Thymus (tissue), 11 donors: Measurements from ENCODE around the gene GRHL1. TPM values are rescaled to one million over a fixed set of nuclear protein-coding genes. Genes with fewer than 3 reads are reported as not detected.
A peak's percentile ranks its signal among the peaks of the same experiment; 100 is the strongest.

Source experiments
- DNase-seq, 9 donors: peaks; one replicate each; pipeline ENCODE4 v3.0.0-alpha.2; 2013; ENCODE audit warnings: low spot score in 9 of 9, low read depth in 6 of 9, missing footprints in 1 of 9
- H3K27ac ChIP-seq, 2 donors: one replicate each; pipeline ENCODE4 v1.5.1; 2013; ENCODE audit warnings: control low read depth in 1 of 2, low read depth in 1 of 2, low read length in 1 of 2, mild to moderate bottlenecking in 1 of 2, moderate library complexity in 1 of 2
- H3K27me3 ChIP-seq, 2 donors: one replicate each; pipeline ENCODE4 v1.5.1; 2013; ENCODE audit warnings: low read length in 1 of 2; ENCODE audit not compliant: control insufficient read depth in 2 of 2, insufficient read depth in 1 of 2
- H3K36me3 ChIP-seq, 2 donors: one replicate each; pipeline ENCODE4 v1.5.1; 2013; ENCODE audit warnings: low read length in 1 of 2, mild to moderate bottlenecking in 1 of 2, moderate library complexity in 1 of 2; ENCODE audit not compliant: control insufficient read depth in 2 of 2, insufficient read depth in 2 of 2
- H3K4me1 ChIP-seq, 2 donors: one replicate each; pipeline ENCODE4 v1.5.1; 2013; ENCODE audit warnings: low read length in 2 of 2; ENCODE audit not compliant: control insufficient read depth in 2 of 2, insufficient read depth in 2 of 2
- H3K4me3 ChIP-seq, 2 donors: one replicate each; pipeline ENCODE4 v1.5.1; 2013; ENCODE audit warnings: low read length in 2 of 2, control low read depth in 1 of 2, mild to moderate bottlenecking in 1 of 2
- H3K9me3 ChIP-seq, 2 donors: one replicate each; pipeline ENCODE4 v1.5.1; 2013; ENCODE audit warnings: low read length in 1 of 2, mild to moderate bottlenecking in 1 of 2; ENCODE audit not compliant: control insufficient read depth in 2 of 2, insufficient read depth in 1 of 2
- WGBS: extraction: QIAGEN DNeasy Blood & Tissue Kit; methylation state at CpG from one replicate; pipeline ENCODE4 v1.1.7; 2013; 5-methylcytosine and 5-hydroxymethylcytosine counted together
- polyA plus RNA-seq: library from polyadenylated mRNA; stranded (reverse); fragments of 200-250 nt; gene quantifications from one replicate; pipeline ENCODE4 v1.2.3, GENCODE V29; 2013
- total RNA-seq: library from RNA; stranded (reverse); fragments of 120-200 nt; gene quantifications from one replicate; pipeline ENCODE4 v1.2.4, GENCODE V29; 2013
- donor health status: healthy.

Gene GRHL1
- total and polyA plus RNA-seq, 2 donors: 1.2 to 7.9 TPM

- H3K27me3 ChIP-seq: no peaks in the 10 kb centered on the region
- no peak overlapping the region for H3K27ac ChIP-seq
- WGBS: 93% methylated on average over 6 of the region's 6 CpGs
- no peaks in the 10 kb centered on the region for H3K36me3 ChIP-seq
- H3K4me1 ChIP-seq: no peaks in the 10 kb centered on the region
- H3K9me3 ChIP-seq: no peaks in the 10 kb centered on the region
- no peak for DNase-seq
- H3K4me3 ChIP-seq: no peak overlapping the region
These were observed 33.5 kb downstream of the GRHL1 start for GRCh38 chr2:9984871-9985480.

GRCh38 chr2:9985531-9986328 lies 34.2 kb downstream of the GRHL1 start:
- no peak for DNase-seq
- no peaks in the 10 kb centered on the region for H3K4me1 ChIP-seq
- H3K4me3 ChIP-seq: no peak overlapping the region
- no peak overlapping the region for H3K27ac ChIP-seq
- no peaks in the 10 kb centered on the region for H3K36me3 ChIP-seq
- no peaks in the 10 kb centered on the region for H3K9me3 ChIP-seq
- H3K27me3 ChIP-seq: no peaks in the 10 kb centered on the region
- WGBS: 97% methylated on average over 5 of the region's 5 CpGs

GRCh38 chr2:9988320-9988719 lies 36.8 kb downstream of the GRHL1 start:
- WGBS: over 99% methylated on average over 5 of the region's 5 CpGs
- no peak overlapping the region for H3K27ac ChIP-seq
- no peak for DNase-seq
- H3K27me3 ChIP-seq: no peaks in the 10 kb centered on the region
- no peaks in the 10 kb centered on the region for H3K9me3 ChIP-seq
- no peaks in the 10 kb centered on the region for H3K4me1 ChIP-seq
- no peak overlapping the region for H3K4me3 ChIP-seq
- H3K36me3 ChIP-seq: no peaks in the 10 kb centered on the region

- H3K4me3 ChIP-seq: no peak overlapping the region
- H3K27ac ChIP-seq: no peak overlapping the region
- H3K36me3 ChIP-seq: no peaks in the 10 kb centered on the region
- 91% methylated on average over 6 of the region's 6 CpGs for WGBS
- no peaks in the 10 kb centered on the region for H3K9me3 ChIP-seq
- peak in 1 of 9 donors; percentile 19 for DNase-seq
- H3K27me3 ChIP-seq: no peaks in the 10 kb centered on the region
- no peaks in the 10 kb centered on the region for H3K4me1 ChIP-seq
These were observed 39.2 kb downstream of the GRHL1 start for GRCh38 chr2:9990736-9991135.

GRCh38 chr2:9991221-9991620 lies 39.7 kb downstream of the GRHL1 start:
- Histone ChIP-seq H3K27ac (no peak overlapping the region), H3K4me1 (no peaks in the 10 kb centered on the region), H3K4me3 (no peak overlapping the region), H3K36me3 (no peaks in the 10 kb centered on the region), H3K9me3 (no peaks in the 10 kb centered on the region), H3K27me3 (no peaks in the 10 kb centered on the region)
- 90% methylated on average over 1 of the region's 1 CpG for WGBS
- no peak for DNase-seq

GRCh38 chr2:9991829-9992273 lies 40.4 kb downstream of the GRHL1 start:
- H3K27ac ChIP-seq: no peak overlapping the region
- no peak for DNase-seq
- H3K4me3 ChIP-seq: no peak overlapping the region
- H3K4me1 ChIP-seq: no peaks in the 10 kb centered on the region
- 86% methylated on average over 6 of the region's 6 CpGs for WGBS
- H3K36me3 ChIP-seq: no peaks in the 10 kb centered on the region
- H3K27me3 ChIP-seq: no peaks in the 10 kb centered on the region
- H3K9me3 ChIP-seq: no peaks in the 10 kb centered on the region

- Histone ChIP-seq H3K4me3 (no peak overlapping the region), H3K27me3 (no peaks in the 10 kb centered on the region), H3K9me3 (no peaks in the 10 kb centered on the region), H3K27ac (no peak overlapping the region), H3K36me3 (no peaks in the 10 kb centered on the region), H3K4me1 (no peaks in the 10 kb centered on the region)
- whole genome bisulfite sequencing: 96% methylated on average over 9 of the region's 9 CpGs
- DNase-seq: no peak
These were observed 41.1 kb downstream of the GRHL1 start for GRCh38 chr2:9992427-9993187.

- H3K36me3 ChIP-seq: no peaks in the 10 kb centered on the region
- no peak overlapping the region for H3K27ac ChIP-seq
- DNase-seq: no peak
- no peaks in the 10 kb centered on the region for H3K27me3 ChIP-seq
- 94% methylated on average over 6 of the region's 6 CpGs for WGBS
- no peaks in the 10 kb centered on the region for H3K4me1 ChIP-seq
- no peaks in the 10 kb centered on the region for H3K9me3 ChIP-seq
- no peak overlapping the region for H3K4me3 ChIP-seq
These were observed 42.1 kb downstream of the GRHL1 start for GRCh38 chr2:9993488-9994165.
